GM12878 (cell line): Measurements from ENCODE around the gene POLRMT. TPM values are rescaled to one million over a fixed set of nuclear protein-coding genes. Genes with fewer than 3 reads are reported as not detected.

Experiments
- ATAC-seq: fragments of 200-7000 bp; cut with Tn5 transposase; 3 replicates; pipeline ENCODE4 v1.9.1; 2020; ENCODE audit warnings: mild to moderate bottlenecking, moderate library complexity
- BruUV-seq: library from RNA; stranded (reverse); fragments of 400-500 nt; replicated peaks from 2 replicates; lab custom pipeline; 2021; lab: Mats Ljungman, UMichigan
- CTCF ChIA-PET: fragments of 300-600 bp; sonication (Branson Sonifier 250); formaldehyde crosslinking; extraction: SDS; loops from one replicate; lab custom pipeline; 2021; ENCODE audit warnings: inconsistent platforms; lab: Yijun Ruan, JAX
- POLR2A ChIA-PET: fragments of 350-600 bp; formaldehyde crosslinking; extraction: SDS; loops from one replicate; lab custom pipeline; 2021; ENCODE audit warnings: inconsistent platforms; lab: Charles Lee
- RAD21 ChIA-PET: fragments of 300-600 bp; sonication (Branson Sonifier 250); formaldehyde crosslinking; loops from one replicate; lab custom pipeline; 2023; ENCODE audit warnings: antibody characterized with exemption; ENCODE audit not compliant: unreplicated experiment; lab: Charles Lee
- SMC1A ChIA-PET: fragments of 300-600 bp; sonication (Branson Sonifier 250); formaldehyde crosslinking; loops from one replicate; lab custom pipeline; 2023; ENCODE audit not compliant: unreplicated experiment, uncharacterized antibody; lab: Charles Lee
- DNase-seq: peaks from one replicate; pipeline ENCODE4 v3.0.0-alpha.2; 2011; ENCODE audit warnings: low read depth, low spot score
- FAIRE-seq: peaks from 3 replicates; lab custom pipeline; 2011; peaks lifted over from hg19 to GRCh38; lab: Jason Lieb, UNC
- H2AFZ ChIP-seq: 2 replicates; pipeline ENCODE4 v1.6.0; 2011; ENCODE audit warnings: low read depth, low read length, control low read depth; ENCODE audit not compliant: control insufficient read depth
- H3K27ac ChIP-seq: 2 replicates; pipeline ENCODE4 v1.5.1; 2011; ENCODE audit warnings: control low read depth; ENCODE audit not compliant: control insufficient read depth, insufficient read depth
- H3K27me3 ChIP-seq, 2 experiments: replicated peaks in 1 of 2; 2 replicates each; pipeline versions ENCODE4 v1.6.0 to v1.6.1; 2011; ENCODE audit warnings: low read length in 1 of 2; ENCODE audit not compliant: control insufficient read depth in 2 of 2, insufficient read depth in 2 of 2
- H3K36me3 ChIP-seq, 2 experiments: 2 replicates each; pipeline ENCODE4 v1.5.1; 2011; ENCODE audit warnings: low read length in 1 of 2; ENCODE audit not compliant: control insufficient read depth in 2 of 2, insufficient read depth in 2 of 2
- H3K4me1 ChIP-seq: 2 replicates; pipeline ENCODE4 v1.6.1; 2011; ENCODE audit warnings: mild to moderate bottlenecking, low read length, moderate library complexity, mixed read lengths; ENCODE audit not compliant: control insufficient read depth, insufficient read depth
- H3K4me2 ChIP-seq: 2 replicates; pipeline ENCODE4 v1.6.0; 2011; ENCODE audit warnings: control low read depth; ENCODE audit not compliant: control insufficient read depth, insufficient read depth
- H3K4me3 ChIP-seq: fragments of 200-600 bp; sonication (generic); 2 replicates; pipeline ENCODE4 v1.5.1; 2016
- H3K79me2 ChIP-seq: 2 replicates; pipeline ENCODE4 v1.6.0; 2011; ENCODE audit warnings: low read length; ENCODE audit not compliant: control insufficient read depth, insufficient read depth
- H3K9ac ChIP-seq: 2 replicates; pipeline ENCODE4 v1.8.0; 2011; ENCODE audit warnings: low read length, control low read depth, mixed read lengths; ENCODE audit not compliant: control insufficient read depth, insufficient read depth
- H3K9me3 ChIP-seq: replicated peaks from 3 replicates; pipeline ENCODE4 v1.5.1; 2011; ENCODE audit warnings: mild to moderate bottlenecking, low read length; ENCODE audit not compliant: control insufficient read depth, insufficient read depth
- H4K20me1 ChIP-seq: 2 replicates; pipeline ENCODE4 v1.6.0; 2011; ENCODE audit not compliant: control insufficient read depth, insufficient read depth
- ASH2L ChIP-seq: fragments of 300-600, 200-600 bp; sonication (generic); IDR thresholded peaks from 2 replicates; pipeline ENCODE4 v1.6.1; 2017; ENCODE audit warnings: low read depth, mild to moderate bottlenecking, borderline replicate concordance
- CBX3 ChIP-seq: fragments of 200-600 bp; sonication (generic); IDR thresholded peaks from 2 replicates; pipeline ENCODE4 v1.6.1; 2016; ENCODE audit warnings: low read depth, borderline replicate concordance
- EZH2 ChIP-seq: IDR thresholded peaks from 2 replicates; pipeline ENCODE4 v1.6.1; 2012; ENCODE audit warnings: low read depth, mild to moderate bottlenecking, control low read depth, inconsistent platforms, low read length, borderline replicate concordance; ENCODE audit not compliant: control insufficient read depth
- GATAD2B ChIP-seq: fragments of 450-650 bp; conservative IDR thresholded peaks from 2 replicates; pipeline ENCODE4 v1.6.1; 2017; ENCODE audit warnings: low read depth, mild to moderate bottlenecking, moderate library complexity
- MYB ChIP-seq: fragments of 150-350 bp; IDR thresholded peaks from 2 replicates; pipeline ENCODE4 v1.6.1; 2014; ENCODE audit warnings: mild to moderate bottlenecking, low read depth, low read length, borderline replicate concordance
- MYC ChIP-seq: IDR thresholded peaks from 2 replicates; pipeline ENCODE4 v1.6.1; 2011; ENCODE audit warnings: mild to moderate bottlenecking, low read length, moderate library complexity, inconsistent platforms; ENCODE audit not compliant: insufficient read depth, insufficient replicate concordance, insufficient read length, severe bottlenecking
- NR2C1 ChIP-seq: fragments of 450-650 bp; IDR thresholded peaks from 2 replicates; pipeline ENCODE4 v1.6.1; 2017; ENCODE audit warnings: antibody characterized with exemption, mild to moderate bottlenecking, moderate library complexity
- NR2C2 ChIP-seq: IDR thresholded peaks from 2 replicates; pipeline ENCODE4 v1.6.1; 2011; ENCODE audit warnings: borderline replicate concordance, low read depth; ENCODE audit not compliant: control insufficient read depth, insufficient read length
- NR2F1 ChIP-seq: fragments of 450-650 bp; conservative IDR thresholded peaks from 2 replicates; pipeline ENCODE4 v1.6.1; 2017; ENCODE audit warnings: mild to moderate bottlenecking
- NRF1 ChIP-seq: conservative IDR thresholded peaks from 2 replicates; pipeline ENCODE4 v1.6.1; 2011; ENCODE audit warnings: mild to moderate bottlenecking, low read depth, low read length, improper control_type of control experiment
- RCOR1 ChIP-seq: conservative IDR thresholded peaks from 2 replicates; pipeline ENCODE4 v1.6.1; 2012; ENCODE audit warnings: low read depth, low read length, improper control_type of control experiment
- SIX5 ChIP-seq: IDR thresholded peaks from 2 replicates; pipeline ENCODE4 v1.6.1; 2011; ENCODE audit warnings: mild to moderate bottlenecking, low read depth, low read length, moderate library complexity; ENCODE audit not compliant: severe bottlenecking
- YBX1 ChIP-seq: fragments of 450-650 bp; IDR thresholded peaks from 2 replicates; pipeline ENCODE4 v1.6.1; 2016; ENCODE audit warnings: antibody characterized with exemption
- ZNF24 ChIP-seq: fragments of 450-650 bp; IDR thresholded peaks from 2 replicates; pipeline ENCODE4 v1.6.1; 2017; ENCODE audit warnings: antibody characterized with exemption, mild to moderate bottlenecking
- ZNF622 ChIP-seq: fragments of 450-650 bp; IDR thresholded peaks from 2 replicates; pipeline ENCODE4 v1.6.1; 2017; ENCODE audit warnings: mild to moderate bottlenecking, inconsistent platforms
- WGBS: methylation state at CpG from one replicate; pipeline ENCODE4 v1.1.6; 2016; ENCODE audit warnings: low lambda C conversion rate; ENCODE audit not compliant: insufficient replicate concordance, insufficient coverage; ENCODE audit errors: missing lambda C conversion rate; 5-methylcytosine and 5-hydroxymethylcytosine counted together
- in situ Hi-C: fragments of 300-500 bp; cut with MboI; formaldehyde crosslinking; loops from 9 replicates; pipeline ENCODE4 v1.14.3; 2018; ENCODE audit warnings: mixed read lengths
- intact Hi-C: fragments of 100-400 bp; cut with micrococcal nuclease; formaldehyde crosslinking; loops from one replicate; pipeline ENCODE4 v1.14.2; 2022; ENCODE audit not compliant: unreplicated experiment
- polyA plus RNA-seq, 11 experiments: library from polyadenylated mRNA; depleted of rRNA in 4 of 11; unstranded in 6 of 11; stranded (reverse) in 5 of 11; fragments of >200 nt; fragmentation: Nextera tagmentation in 4 of 11; fragmentation: Illumina TruSeq in 1 of 11; extraction: Ambion mirVana in 4 of 11; extraction: Trizol in 1 of 11; gene quantifications; 1 replicate in 1 of 11; 2 replicates in 10 of 11; pipeline versions ENCODE4 v1.2.1 to v1.2.3, GENCODE V29; 2011 to 2016; ENCODE audit warnings: inconsistent platforms in 2 of 11, missing spikeins in 2 of 11, low read depth in 1 of 11
- total RNA-seq, 4 experiments: library from RNA; depleted of rRNA in 3 of 4; stranded (reverse); fragments of >200 nt in 3 of 4; fragmentation: Illumina TruSeq in 1 of 4; extraction: Trizol in 1 of 4; gene quantifications; 2 replicates each; pipeline versions ENCODE4 v1.2.1 to v1.2.3, GENCODE V29; 2013 to 2021
- TF ChIP-seq, protein P1 (sequence below): fragments of 450-650 bp; IDR thresholded peaks from 2 replicates; pipeline ENCODE4 v1.6.1; 2017; ENCODE audit warnings: mild to moderate bottlenecking, low read depth, inconsistent platforms; ENCODE audit not compliant: poor library complexity, severe bottlenecking

POLRMT gene
- total and polyA plus RNA-seq, 10 of the 15 experiments (the other 5 are each of a cell fraction or from before 2014, with no cell fraction given) = 9.9 to 57.6 (median 34.6) TPM

DNA sequence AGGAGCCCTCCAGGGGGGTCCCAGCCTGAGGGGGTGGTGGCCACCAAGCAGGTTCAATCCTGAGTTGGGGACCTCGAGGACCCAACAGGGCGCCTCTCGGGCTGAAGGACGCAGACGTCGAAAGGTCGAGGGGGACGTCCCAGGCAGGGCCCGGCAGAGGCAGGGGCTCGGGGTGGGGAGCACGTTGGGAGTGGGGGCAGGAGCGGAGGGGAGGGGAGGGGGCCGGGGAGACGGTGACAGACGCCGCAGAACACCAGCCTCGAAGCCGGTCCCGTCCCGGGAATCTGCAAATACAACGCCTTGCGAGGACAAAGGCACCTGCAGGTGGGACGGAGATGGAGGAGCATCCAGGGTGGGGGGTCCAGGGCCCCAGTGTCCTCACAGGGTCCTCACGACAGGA is 10.4 kb upstream of the POLRMT start (continued):
- TF ChIP-seq NR2C1 = no peak
- TF ChIP-seq ZNF24 = no peak
- TF ChIP-seq YBX1 = no peak
- TF ChIP-seq CBX3 = no peak
- TF ChIP-seq, all 136 proteins: peak for 0

DNA sequence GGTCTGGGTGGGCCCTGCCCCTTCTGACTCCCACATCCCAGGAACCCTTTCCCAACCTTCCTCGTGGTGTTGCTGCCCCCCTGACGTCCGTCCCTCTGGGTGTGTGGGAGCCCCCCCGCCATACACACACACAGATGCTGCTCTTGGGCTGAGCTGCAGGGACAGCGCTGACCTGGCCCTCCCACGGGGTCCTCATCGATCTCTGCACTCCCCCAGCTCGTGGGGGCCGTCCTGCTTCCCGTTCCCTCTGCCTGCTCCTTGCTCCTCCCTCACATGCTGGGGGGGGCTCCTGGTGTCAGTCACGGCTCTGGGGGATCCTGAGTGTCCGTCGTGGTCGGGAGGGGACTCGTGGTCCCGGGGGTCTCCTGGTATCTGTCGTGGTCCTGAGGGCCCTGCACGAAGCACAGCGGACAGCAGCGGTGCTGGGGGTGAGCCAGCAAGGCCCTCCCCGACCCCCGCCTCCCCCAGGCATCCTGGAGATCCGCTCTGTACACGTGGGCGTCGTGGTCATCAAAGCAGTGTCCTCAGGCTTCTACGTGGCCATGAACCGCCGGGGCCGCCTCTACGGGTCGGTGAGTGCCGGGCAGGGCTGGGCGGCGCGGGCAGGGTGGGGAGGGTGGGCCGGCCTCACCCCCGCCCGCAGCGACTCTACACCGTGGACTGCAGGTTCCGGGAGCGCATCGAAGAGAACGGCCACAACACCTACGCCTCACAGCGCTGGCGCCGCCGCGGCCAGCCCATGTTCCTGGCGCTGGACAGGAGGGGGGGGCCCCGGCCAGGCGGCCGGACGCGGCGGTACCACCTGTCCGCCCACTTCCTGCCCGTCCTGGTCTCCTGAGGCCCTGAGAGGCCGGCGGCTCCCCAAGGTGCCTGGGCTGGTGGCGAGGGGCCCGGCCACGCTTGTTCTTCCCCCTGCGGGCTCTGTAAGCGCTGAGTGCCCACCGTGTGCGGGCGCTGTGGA is 9.7 kb upstream of the POLRMT start:
- H3K9ac ChIP-seq = no peak overlapping the region
- no peaks in the 10 kb centered on the region for H4K20me1 ChIP-seq
- BruUV-seq = no TSS peak
- peaks cover 12% of the 10 kb centered on the region for H3K4me1 ChIP-seq
- no peak overlapping the region for H3K27ac ChIP-seq
- TF ChIP-seq NRF1 (no peak), MYB (no peak), ASH2L (no peak), ZNF622 (no peak), EZH2 (no peak), MYC (no peak), NR2C2 (no peak), RCOR1 (no peak), GATAD2B (no peak), SIX5 (no peak), NR2F1 (no peak)
- TF ChIP-seq, protein P1, sequence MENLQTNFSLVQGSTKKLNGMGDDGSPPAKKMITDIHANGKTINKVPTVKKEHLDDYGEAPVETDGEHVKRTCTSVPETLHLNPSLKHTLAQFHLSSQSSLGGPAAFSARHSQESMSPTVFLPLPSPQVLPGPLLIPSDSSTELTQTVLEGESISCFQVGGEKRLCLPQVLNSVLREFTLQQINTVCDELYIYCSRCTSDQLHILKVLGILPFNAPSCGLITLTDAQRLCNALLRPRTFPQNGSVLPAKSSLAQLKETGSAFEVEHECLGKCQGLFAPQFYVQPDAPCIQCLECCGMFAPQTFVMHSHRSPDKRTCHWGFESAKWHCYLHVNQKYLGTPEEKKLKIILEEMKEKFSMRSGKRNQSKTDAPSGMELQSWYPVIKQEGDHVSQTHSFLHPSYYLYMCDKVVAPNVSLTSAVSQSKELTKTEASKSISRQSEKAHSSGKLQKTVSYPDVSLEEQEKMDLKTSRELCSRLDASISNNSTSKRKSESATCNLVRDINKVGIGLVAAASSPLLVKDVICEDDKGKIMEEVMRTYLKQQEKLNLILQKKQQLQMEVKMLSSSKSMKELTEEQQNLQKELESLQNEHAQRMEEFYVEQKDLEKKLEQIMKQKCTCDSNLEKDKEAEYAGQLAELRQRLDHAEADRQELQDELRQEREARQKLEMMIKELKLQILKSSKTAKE = no peak
- TF ChIP-seq, all 136 proteins: peak for 0
- in situ Hi-C loops (no loop called here), intact Hi-C loops (no loop called here)
- Histone ChIP-seq H3K79me2 (no peaks in the 10 kb centered on the region), H3K9me3 (no peaks in the 10 kb centered on the region), H3K4me2 (no peak overlapping the region), H3K36me3 (peaks cover 0 to 21% of the 10 kb centered on the region in 2 experiments; a peak in 3 of 4 replicates), H2AFZ (no peak overlapping the region), H3K27me3 (no peaks in the 10 kb centered on the region), H3K4me3 (no peak overlapping the region)
- ChIA-PET POLR2A (no interaction called here), RAD21 (no interaction called here), CTCF (no interaction called here), SMC1A (no interaction called here)
- DNase-seq (no peak), ATAC-seq (no peak), FAIRE-seq (no peak)
- 65% methylated on average over 59 of the region's 70 CpGs for WGBS
